ENCODE measurements around the gene SLC32A1.
A peak's percentile ranks its signal among the peaks of the same experiment; 100 is the strongest.

SLC32A1 gene

DNA sequence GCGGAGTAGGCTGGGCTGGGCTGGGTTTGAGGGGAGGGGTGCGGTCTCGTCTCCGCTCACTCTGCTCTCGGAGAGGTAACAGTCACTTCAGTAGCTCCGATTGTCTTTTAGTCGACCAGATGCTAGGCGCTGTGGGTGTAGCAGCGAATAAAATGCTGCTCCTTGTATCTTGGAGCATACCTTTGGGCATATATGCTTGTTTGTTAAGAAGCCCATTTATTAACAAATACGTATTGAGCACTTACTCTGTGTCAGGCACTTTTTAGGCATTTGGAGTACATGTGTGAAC is 24.5 kb downstream of the SLC32A1 start:
- TF ChIP-seq, protein P1, sequence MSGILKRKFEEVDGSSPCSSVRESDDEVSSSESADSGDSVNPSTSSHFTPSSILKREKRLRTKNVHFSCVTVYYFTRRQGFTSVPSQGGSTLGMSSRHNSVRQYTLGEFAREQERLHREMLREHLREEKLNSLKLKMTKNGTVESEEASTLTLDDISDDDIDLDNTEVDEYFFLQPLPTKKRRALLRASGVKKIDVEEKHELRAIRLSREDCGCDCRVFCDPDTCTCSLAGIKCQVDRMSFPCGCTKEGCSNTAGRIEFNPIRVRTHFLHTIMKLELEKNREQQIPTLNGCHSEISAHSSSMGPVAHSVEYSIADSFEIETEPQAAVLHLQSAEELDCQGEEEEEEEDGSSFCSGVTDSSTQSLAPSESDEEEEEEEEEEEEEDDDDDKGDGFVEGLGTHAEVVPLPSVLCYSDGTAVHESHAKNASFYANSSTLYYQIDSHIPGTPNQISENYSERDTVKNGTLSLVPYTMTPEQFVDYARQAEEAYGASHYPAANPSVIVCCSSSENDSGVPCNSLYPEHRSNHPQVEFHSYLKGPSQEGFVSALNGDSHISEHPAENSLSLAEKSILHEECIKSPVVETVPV (CRISPR knock-in tag; IDR thresholded peaks at IDR 0.05) = no peak
- TF ChIP-seq ESRRG (CRISPR knock-in tag; IDR thresholded peaks at IDR 0.05) = no peak
- TF ChIP-seq PPARA (CRISPR knock-in tag; IDR thresholded peaks at IDR 0.05; ENCODE audit: borderline replicate concordance) = no peak
- no peak for TF ChIP-seq TCF4 (CRISPR knock-in tag; IDR thresholded peaks at IDR 0.05; ENCODE audit: borderline replicate concordance)
- TF ChIP-seq ZFP3 (CRISPR knock-in tag; IDR thresholded peaks at IDR 0.05) = no peak
- TF ChIP-seq, protein P2, sequence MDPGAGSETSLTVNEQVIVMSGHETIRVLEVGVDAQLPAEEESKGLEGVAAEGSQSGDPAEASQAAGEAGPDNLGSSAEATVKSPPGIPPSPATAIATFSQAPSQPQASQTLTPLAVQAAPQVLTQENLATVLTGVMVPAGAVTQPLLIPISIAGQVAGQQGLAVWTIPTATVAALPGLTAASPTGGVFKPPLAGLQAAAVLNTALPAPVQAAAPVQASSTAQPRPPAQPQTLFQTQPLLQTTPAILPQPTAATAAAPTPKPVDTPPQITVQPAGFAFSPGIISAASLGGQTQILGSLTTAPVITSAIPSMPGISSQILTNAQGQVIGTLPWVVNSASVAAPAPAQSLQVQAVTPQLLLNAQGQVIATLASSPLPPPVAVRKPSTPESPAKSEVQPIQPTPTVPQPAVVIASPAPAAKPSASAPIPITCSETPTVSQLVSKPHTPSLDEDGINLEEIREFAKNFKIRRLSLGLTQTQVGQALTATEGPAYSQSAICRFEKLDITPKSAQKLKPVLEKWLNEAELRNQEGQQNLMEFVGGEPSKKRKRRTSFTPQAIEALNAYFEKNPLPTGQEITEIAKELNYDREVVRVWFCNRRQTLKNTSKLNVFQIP (CRISPR knock-in tag; IDR thresholded peaks at IDR 0.05; ENCODE audit: borderline replicate concordance, low read depth) = no peak
- TF ChIP-seq SNAI2 (CRISPR knock-in tag; IDR thresholded peaks at IDR 0.05) = no peak
- no peak for TF ChIP-seq ZNF8 (CRISPR knock-in tag; IDR thresholded peaks at IDR 0.05)
- TF ChIP-seq, protein P3, sequence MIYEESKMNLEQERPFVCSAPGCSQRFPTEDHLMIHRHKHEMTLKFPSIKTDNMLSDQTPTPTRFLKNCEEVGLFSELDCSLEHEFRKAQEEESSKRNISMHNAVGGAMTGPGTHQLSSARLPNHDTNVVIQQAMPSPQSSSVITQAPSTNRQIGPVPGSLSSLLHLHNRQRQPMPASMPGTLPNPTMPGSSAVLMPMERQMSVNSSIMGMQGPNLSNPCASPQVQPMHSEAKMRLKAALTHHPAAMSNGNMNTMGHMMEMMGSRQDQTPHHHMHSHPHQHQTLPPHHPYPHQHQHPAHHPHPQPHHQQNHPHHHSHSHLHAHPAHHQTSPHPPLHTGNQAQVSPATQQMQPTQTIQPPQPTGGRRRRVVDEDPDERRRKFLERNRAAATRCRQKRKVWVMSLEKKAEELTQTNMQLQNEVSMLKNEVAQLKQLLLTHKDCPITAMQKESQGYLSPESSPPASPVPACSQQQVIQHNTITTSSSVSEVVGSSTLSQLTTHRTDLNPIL (CRISPR knock-in tag; IDR thresholded peaks at IDR 0.05; ENCODE audit: low read depth) = no peak
- TF ChIP-seq ZNF565 (CRISPR knock-in tag; conservative IDR thresholded peaks at IDR 0.05; ENCODE audit: low read depth) = no peak
- peak; percentile 18 for ATAC-seq

DNA sequence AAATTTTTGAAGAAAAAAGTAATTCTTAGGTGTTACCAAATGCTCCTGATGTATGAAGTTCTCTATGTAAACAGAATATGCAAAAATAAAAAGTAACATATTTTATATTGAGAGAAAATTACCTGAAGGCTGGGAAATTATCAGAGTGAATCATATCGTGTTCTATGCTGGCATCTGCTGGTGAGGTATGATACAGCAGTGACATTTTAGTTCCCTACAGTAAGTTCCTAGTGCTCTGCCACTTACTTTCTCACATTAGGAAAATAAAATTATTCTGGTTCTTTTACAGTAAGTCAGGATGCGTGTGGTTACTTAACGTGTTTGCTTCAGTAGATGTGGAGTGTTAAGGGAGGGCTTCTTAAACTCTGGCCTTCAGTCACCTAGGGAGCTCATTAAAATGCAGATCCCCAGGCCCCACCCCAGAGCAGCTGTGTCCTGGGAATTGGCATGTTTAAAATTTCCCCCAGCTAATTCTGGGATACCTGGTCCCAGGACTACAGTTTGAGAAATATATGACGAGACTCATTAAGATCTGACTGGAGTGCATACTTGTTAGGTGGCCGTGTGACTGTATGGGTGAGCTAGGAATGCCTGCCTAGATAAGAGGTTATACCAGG is 27.2 kb downstream of the SLC32A1 start:
- no peak for TF ChIP-seq ZNF8 (CRISPR knock-in tag; IDR thresholded peaks at IDR 0.05)
- TF ChIP-seq ZNF70 (CRISPR knock-in tag; IDR thresholded peaks at IDR 0.05) = no peak
- TF ChIP-seq TCF4 (CRISPR knock-in tag; IDR thresholded peaks at IDR 0.05; ENCODE audit: borderline replicate concordance) = no peak
- TF ChIP-seq ISL1 (CRISPR knock-in tag; IDR thresholded peaks at IDR 0.05) = no peak
- no peak for TF ChIP-seq GLIS3 (CRISPR knock-in tag; IDR thresholded peaks at IDR 0.05)
- TF ChIP-seq RARB (CRISPR knock-in tag; IDR thresholded peaks at IDR 0.05) = no peak
- TF ChIP-seq, protein P1 (CRISPR knock-in tag; IDR thresholded peaks at IDR 0.05) = no peak
- no peak for TF ChIP-seq ARNTL (CRISPR knock-in tag; IDR thresholded peaks at IDR 0.05; ENCODE audit: borderline replicate concordance, low read depth)
- no peak for TF ChIP-seq PPARA (CRISPR knock-in tag; IDR thresholded peaks at IDR 0.05; ENCODE audit: borderline replicate concordance)
- no peak for ATAC-seq

DNA sequence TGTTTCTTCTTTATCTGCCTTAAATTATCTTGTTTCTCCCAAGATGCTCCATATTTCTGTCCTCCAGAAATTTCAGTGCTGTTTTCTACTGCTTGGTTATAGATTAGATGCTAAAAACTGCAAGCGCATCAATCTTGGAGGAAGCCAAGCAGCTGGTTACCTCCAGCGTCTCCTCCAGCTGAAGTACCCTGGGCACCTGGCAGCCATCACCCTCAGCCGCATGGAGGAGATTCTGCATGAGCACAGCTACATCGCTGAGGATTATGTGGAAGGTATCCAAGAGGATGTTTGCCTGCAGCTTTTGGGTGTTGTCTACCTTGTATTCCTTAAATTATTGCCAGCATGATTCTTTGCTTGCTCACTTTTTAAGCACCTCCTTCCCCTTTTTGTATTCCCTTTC is 27.7 kb downstream of the SLC32A1 start:
- no peak for ATAC-seq

More for the DNA sequence above, 27.7 kb downstream of the SLC32A1 start:
- no peak for TF ChIP-seq ISL1 (CRISPR knock-in tag; IDR thresholded peaks at IDR 0.05)
- no peak for TF ChIP-seq BACH2 (CRISPR knock-in tag; IDR thresholded peaks at IDR 0.05; ENCODE audit: borderline replicate concordance)
- TF ChIP-seq OSR1 (CRISPR knock-in tag; IDR thresholded peaks at IDR 0.05) = no peak
- TF ChIP-seq, protein P4, sequence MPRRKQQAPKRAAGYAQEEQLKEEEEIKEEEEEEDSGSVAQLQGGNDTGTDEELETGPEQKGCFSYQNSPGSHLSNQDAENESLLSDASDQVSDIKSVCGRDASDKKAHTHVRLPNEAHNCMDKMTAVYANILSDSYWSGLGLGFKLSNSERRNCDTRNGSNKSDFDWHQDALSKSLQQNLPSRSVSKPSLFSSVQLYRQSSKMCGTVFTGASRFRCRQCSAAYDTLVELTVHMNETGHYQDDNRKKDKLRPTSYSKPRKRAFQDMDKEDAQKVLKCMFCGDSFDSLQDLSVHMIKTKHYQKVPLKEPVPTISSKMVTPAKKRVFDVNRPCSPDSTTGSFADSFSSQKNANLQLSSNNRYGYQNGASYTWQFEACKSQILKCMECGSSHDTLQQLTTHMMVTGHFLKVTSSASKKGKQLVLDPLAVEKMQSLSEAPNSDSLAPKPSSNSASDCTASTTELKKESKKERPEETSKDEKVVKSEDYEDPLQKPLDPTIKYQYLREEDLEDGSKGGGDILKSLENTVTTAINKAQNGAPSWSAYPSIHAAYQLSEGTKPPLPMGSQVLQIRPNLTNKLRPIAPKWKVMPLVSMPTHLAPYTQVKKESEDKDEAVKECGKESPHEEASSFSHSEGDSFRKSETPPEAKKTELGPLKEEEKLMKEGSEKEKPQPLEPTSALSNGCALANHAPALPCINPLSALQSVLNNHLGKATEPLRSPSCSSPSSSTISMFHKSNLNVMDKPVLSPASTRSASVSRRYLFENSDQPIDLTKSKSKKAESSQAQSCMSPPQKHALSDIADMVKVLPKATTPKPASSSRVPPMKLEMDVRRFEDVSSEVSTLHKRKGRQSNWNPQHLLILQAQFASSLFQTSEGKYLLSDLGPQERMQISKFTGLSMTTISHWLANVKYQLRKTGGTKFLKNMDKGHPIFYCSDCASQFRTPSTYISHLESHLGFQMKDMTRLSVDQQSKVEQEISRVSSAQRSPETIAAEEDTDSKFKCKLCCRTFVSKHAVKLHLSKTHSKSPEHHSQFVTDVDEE (CRISPR knock-in tag; IDR thresholded peaks at IDR 0.05) = no peak
- TF ChIP-seq ZFP30 (CRISPR knock-in tag; IDR thresholded peaks at IDR 0.05) = no peak
- TF ChIP-seq ARNTL (CRISPR knock-in tag; IDR thresholded peaks at IDR 0.05; ENCODE audit: borderline replicate concordance, low read depth) = no peak
- TF ChIP-seq TOX (CRISPR knock-in tag; IDR thresholded peaks at IDR 0.05; ENCODE audit: borderline replicate concordance) = no peak
- TF ChIP-seq ZFP3 (CRISPR knock-in tag; IDR thresholded peaks at IDR 0.05) = no peak
- no peak for TF ChIP-seq ZNF70 (CRISPR knock-in tag; IDR thresholded peaks at IDR 0.05)
- no peak for TF ChIP-seq SNAI2 (CRISPR knock-in tag; IDR thresholded peaks at IDR 0.05)
- no peak for TF ChIP-seq PPARA (CRISPR knock-in tag; IDR thresholded peaks at IDR 0.05; ENCODE audit: borderline replicate concordance)
- TF ChIP-seq, protein P2 (CRISPR knock-in tag; IDR thresholded peaks at IDR 0.05; ENCODE audit: borderline replicate concordance, low read depth) = no peak
- TF ChIP-seq ESRRG (CRISPR knock-in tag; IDR thresholded peaks at IDR 0.05) = no peak

All from SK-N-SH treated with all-trans-retinoic acid at 6 μM for 48 hours (cell line).